OCI-LY3 (cell line): Measurements from ENCODE around the gene URGCP.

Source experiments
- CTCF ChIP-seq: fragments of 200-600, 300-600 bp; sonication (generic); IDR thresholded peaks from 2 replicates; pipeline ENCODE4 v1.5.1; 2014; ENCODE audit warnings: antibody characterized with exemption, low read length, low read depth
- EZH2phosphoT487 ChIP-seq: fragments of 200-600 bp; shearing (Covaris generic); IDR thresholded peaks from 2 replicates; pipeline ENCODE4 v1.6.1; 2018; ENCODE audit warnings: antibody characterized with exemption, mixed run types, low read depth

GRCh38 chr7:43884617-43885016, 21.8 kb downstream of the URGCP start:
- TF ChIP-seq CTCF (no peak), EZH2phosphoT487 (no peak)
